ENCODE measurements around the gene CA10. TPM values are rescaled to one million over a fixed set of nuclear protein-coding genes. Genes with fewer than 3 reads are reported as not detected.

Gene CA10
- total RNA-seq, 1 experiment from 2014 or later, result 0.46 TPM

DNA sequence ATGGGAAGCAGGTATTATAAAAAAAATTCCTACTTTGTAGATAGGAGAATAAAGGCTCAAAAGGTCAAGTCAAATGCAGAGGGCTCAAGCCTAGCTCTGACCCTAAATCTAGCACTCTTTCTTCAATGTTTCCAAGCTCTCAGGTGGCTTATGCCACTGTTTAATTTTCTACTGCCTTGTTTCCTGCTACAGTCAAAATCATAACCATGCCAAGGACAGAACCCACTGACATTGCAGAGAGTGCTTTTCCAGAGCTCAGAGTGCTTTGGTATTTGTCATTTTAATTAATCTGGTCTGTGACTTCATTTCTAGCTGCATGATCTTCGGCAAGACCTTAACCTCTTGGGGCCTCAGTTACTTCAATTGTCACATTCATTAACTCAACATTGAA, 344.7 kb downstream of the CA10 start:
- DNase-seq, result no peak
- H3K27ac Mint-ChIP-seq, result no peak overlapping the region
- no peak overlapping the region for H4K5ac ChIP-seq (ENCODE audit: insufficient read length, low read depth, low read length)
- H2BK12ac ChIP-seq (ENCODE audit: insufficient read length, low read depth, low read length), result no peak overlapping the region
- no peaks in the 10 kb centered on the region for H3K9me3 ChIP-seq (ENCODE audit: control insufficient read depth, low read depth, low read length)
- no peak overlapping the region for H2AFZ ChIP-seq (ENCODE audit: low read length)
- H3K4me1 ChIP-seq (ENCODE audit: insufficient read depth, low read length), result no peaks in the 10 kb centered on the region
- no peak overlapping the region for H3K14ac ChIP-seq (ENCODE audit: insufficient read depth, low read length)
- H3K23me2 ChIP-seq (ENCODE audit: insufficient read length, low read depth, low read length, poor library complexity, severe bottlenecking), result no peaks in the 10 kb centered on the region
- H4K20me1 ChIP-seq (ENCODE audit: control insufficient read depth, insufficient read depth, insufficient read length), result no peaks in the 10 kb centered on the region
- no peak overlapping the region for H4K91ac ChIP-seq (ENCODE audit: insufficient read length, low read depth, low read length)
- no peak overlapping the region for H3K23ac ChIP-seq (ENCODE audit: insufficient read length, low read depth, low read length)
- no peak overlapping the region for H2BK5ac ChIP-seq (ENCODE audit: insufficient read length, low read length)
- no peak overlapping the region for H2BK15ac ChIP-seq (ENCODE audit: low read depth, low read length)
- H3K4ac ChIP-seq (ENCODE audit: low read depth, low read length), result no peak overlapping the region
- no peak overlapping the region for H2AK5ac ChIP-seq (ENCODE audit: insufficient read length, low read length)
- WGBS (ENCODE audit: extremely low coverage, insufficient read length, low lambda C conversion rate), result no CpG with 5 or more reads among the region's 1 CpG
- no peak overlapping the region for H3K27ac ChIP-seq (ENCODE audit: insufficient read length, low read depth, low read length)
- H3K18ac ChIP-seq (ENCODE audit: insufficient read length, low read depth, low read length), result no peak overlapping the region
- H3K4me3 Mint-ChIP-seq, result no peak overlapping the region
- no peak overlapping the region for H4K8ac ChIP-seq (replicated peaks; ENCODE audit: insufficient read length, low read depth, low read length)
- H3K27me3 Mint-ChIP-seq (ENCODE audit: low read depth), result no peaks in the 10 kb centered on the region
- no peak overlapping the region for H3T11ph ChIP-seq (ENCODE audit: low read length)
- no peak overlapping the region for H2BK120ac ChIP-seq (ENCODE audit: low read depth, low read length, poor library complexity, severe bottlenecking)
- no peak overlapping the region for H3K4me2 ChIP-seq (ENCODE audit: insufficient read depth, insufficient read length, low read length)
- no peaks in the 10 kb centered on the region for H3K79me2 ChIP-seq (ENCODE audit: insufficient read depth, low read length)
- H3K9me3 Mint-ChIP-seq, result no peaks in the 10 kb centered on the region
- peaks cover 3 to 6% of the 10 kb centered on the region in 2 experiments; a peak in 2 of 4 replicates for H3K4me1 Mint-ChIP-seq
- H3K9ac ChIP-seq (ENCODE audit: extremely low read depth, insufficient read length, low read length), result no peak overlapping the region
- H3K36me3 Mint-ChIP-seq (ENCODE audit: insufficient read depth in 1 of 3, low read depth in 3 of 3), result no peaks in the 10 kb centered on the region
- H2BK20ac ChIP-seq (ENCODE audit: low read depth, low read length, poor library complexity, severe bottlenecking), result no peak overlapping the region
- TF ChIP-seq, protein P1, sequence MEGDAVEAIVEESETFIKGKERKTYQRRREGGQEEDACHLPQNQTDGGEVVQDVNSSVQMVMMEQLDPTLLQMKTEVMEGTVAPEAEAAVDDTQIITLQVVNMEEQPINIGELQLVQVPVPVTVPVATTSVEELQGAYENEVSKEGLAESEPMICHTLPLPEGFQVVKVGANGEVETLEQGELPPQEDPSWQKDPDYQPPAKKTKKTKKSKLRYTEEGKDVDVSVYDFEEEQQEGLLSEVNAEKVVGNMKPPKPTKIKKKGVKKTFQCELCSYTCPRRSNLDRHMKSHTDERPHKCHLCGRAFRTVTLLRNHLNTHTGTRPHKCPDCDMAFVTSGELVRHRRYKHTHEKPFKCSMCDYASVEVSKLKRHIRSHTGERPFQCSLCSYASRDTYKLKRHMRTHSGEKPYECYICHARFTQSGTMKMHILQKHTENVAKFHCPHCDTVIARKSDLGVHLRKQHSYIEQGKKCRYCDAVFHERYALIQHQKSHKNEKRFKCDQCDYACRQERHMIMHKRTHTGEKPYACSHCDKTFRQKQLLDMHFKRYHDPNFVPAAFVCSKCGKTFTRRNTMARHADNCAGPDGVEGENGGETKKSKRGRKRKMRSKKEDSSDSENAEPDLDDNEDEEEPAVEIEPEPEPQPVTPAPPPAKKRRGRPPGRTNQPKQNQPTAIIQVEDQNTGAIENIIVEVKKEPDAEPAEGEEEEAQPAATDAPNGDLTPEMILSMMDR (conservative IDR thresholded peaks at IDR 0.05), result no peak
- H3K79me1 ChIP-seq (ENCODE audit: insufficient read depth, low read depth, low read length, poor library complexity, severe bottlenecking), result no peaks in the 10 kb centered on the region
- H3K27me3 ChIP-seq (ENCODE audit: insufficient read depth, low read length), result no peaks in the 10 kb centered on the region
- no peak overlapping the region for H3K56ac ChIP-seq (ENCODE audit: insufficient read length, low read depth, low read length)

Measured in H9 (cell line).